ENCODE data around the gene PEX26. TPM values are rescaled to one million over a fixed set of nuclear protein-coding genes. Genes with fewer than 3 reads are reported as not detected.

Gene PEX26
- 31.5 and 35.2 TPM in 2 replicates for total RNA-seq

DNA sequence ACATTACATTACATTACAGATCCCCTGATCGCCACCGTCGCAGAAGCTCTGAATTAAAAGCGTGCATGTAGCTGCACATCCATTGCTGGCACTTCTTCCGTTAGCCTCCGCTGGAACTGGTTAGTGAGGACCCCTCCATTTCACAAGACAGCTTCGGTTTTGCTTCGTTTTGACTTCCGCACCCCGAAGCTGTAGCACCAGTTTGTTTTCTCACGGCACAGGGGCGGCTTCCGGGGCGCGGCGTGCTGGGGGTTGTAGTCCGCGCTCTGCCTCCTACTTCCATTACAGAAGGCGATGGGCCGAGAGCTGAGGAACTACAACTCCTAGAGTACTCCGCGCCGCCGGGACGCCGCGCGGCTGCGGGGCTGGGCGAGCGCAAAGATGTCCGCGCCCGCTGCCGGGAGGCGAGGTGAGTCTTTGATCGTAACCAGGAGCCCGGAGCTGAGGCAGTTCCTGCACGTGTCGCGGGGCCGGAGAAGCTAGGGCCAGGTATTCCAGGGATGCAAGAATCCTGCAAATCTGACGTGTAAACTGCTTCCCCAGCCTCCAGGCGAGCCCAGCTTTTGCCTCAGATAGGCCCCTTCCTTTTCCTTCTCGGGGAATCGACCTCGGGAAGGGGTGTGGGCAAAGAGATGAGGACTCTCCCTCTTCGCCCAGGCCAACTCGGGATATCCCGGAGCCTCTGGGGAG lies at the start of gene PEX26:
Gene PEX26 (plus strand): TSS at position 352 of the 690 bp plus-strand sequence. CDS start 387 bp downstream, outside the sequence.
- Mint-ChIP-seq H3K27ac (peak within 1 kb of the TSS; percentile 97), H3K27me3 (no peaks in the 10 kb centered on the region), H3K4me1 (peaks cover 50% of the 10 kb centered on the region), H3K9me3 (no peaks in the 10 kb centered on the region), H3K4me3 (peak within 1 kb of the TSS; percentile 95), H3K36me3 (ENCODE audit: low read depth) (peaks cover 37% of the 10 kb centered on the region)
- peak; percentile 98 for ATAC-seq (ENCODE audit: low read depth)
- POLR2A ChIA-PET, result interaction anchor here (0.5 to 6.3 kb wide), 18 partner anchors 12 to 439 kb away, joined by 3 to 66 read pairs (median 4); partner anchors contain the start of gene USP18
- TF ChIP-seq, protein P1, sequence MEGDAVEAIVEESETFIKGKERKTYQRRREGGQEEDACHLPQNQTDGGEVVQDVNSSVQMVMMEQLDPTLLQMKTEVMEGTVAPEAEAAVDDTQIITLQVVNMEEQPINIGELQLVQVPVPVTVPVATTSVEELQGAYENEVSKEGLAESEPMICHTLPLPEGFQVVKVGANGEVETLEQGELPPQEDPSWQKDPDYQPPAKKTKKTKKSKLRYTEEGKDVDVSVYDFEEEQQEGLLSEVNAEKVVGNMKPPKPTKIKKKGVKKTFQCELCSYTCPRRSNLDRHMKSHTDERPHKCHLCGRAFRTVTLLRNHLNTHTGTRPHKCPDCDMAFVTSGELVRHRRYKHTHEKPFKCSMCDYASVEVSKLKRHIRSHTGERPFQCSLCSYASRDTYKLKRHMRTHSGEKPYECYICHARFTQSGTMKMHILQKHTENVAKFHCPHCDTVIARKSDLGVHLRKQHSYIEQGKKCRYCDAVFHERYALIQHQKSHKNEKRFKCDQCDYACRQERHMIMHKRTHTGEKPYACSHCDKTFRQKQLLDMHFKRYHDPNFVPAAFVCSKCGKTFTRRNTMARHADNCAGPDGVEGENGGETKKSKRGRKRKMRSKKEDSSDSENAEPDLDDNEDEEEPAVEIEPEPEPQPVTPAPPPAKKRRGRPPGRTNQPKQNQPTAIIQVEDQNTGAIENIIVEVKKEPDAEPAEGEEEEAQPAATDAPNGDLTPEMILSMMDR (IDR thresholded peaks at IDR 0.05), result no peak
- intact Hi-C loops (cut with micrococcal nuclease), result loop anchor here (1.0 to 10.0 kb wide), 7 partner anchors 73 to 993 kb away; partner anchors contain the start of genes ATP6V1E1, BCL2L13, IL17RA and USP18
- CTCF ChIA-PET, result interaction anchor here (0.9 to 6.5 kb wide), 9 partner anchors 12 to 335 kb away, joined by 3 to 159 read pairs (median 21); partner anchors contain the start of genes MICAL3 and USP18
- peak; percentile 84 for DNase-seq

GRCh38 chr22:18028817-18029527 lies 48.8 kb upstream of the PEX26 start:
- peaks cover 8% of the 10 kb centered on the region for H3K4me1 Mint-ChIP-seq
- no peaks in the 10 kb centered on the region for H3K36me3 Mint-ChIP-seq (ENCODE audit: low read depth)
- no peak overlapping the region for H3K27ac Mint-ChIP-seq
- TF ChIP-seq, protein P1 (IDR thresholded peaks at IDR 0.05), result no peak
- ChIA-PET POLR2A (interaction anchor here (0.6 kb wide), 1 partner anchor 640 kb away, joined by 3 read pairs; no protein-coding TSS in a partner anchor), CTCF (no interaction called here)
- no peak overlapping the region for H3K4me3 Mint-ChIP-seq
- ATAC-seq (ENCODE audit: low read depth) (no peak), DNase-seq (no peak)
- H3K9me3 Mint-ChIP-seq, result no peaks in the 10 kb centered on the region
- intact Hi-C loops (cut with micrococcal nuclease), result no loop called here
- H3K27me3 Mint-ChIP-seq, result no peaks in the 10 kb centered on the region

- Mint-ChIP-seq H3K36me3 (ENCODE audit: low read depth) (no peaks in the 10 kb centered on the region), H3K4me1 (peaks cover 4% of the 10 kb centered on the region), H3K9me3 (no peaks in the 10 kb centered on the region), H3K27ac (no peak overlapping the region), H3K4me3 (no peak overlapping the region), H3K27me3 (no peaks in the 10 kb centered on the region)
- DNase-seq, result no peak
- CTCF ChIA-PET, result no interaction called here
- TF ChIP-seq, protein P1 (IDR thresholded peaks at IDR 0.05), result no peak
- no peak for ATAC-seq (ENCODE audit: low read depth)
- intact Hi-C loops (cut with micrococcal nuclease), result no loop called here
- POLR2A ChIA-PET, result no interaction called here
Measured at GRCh38 chr22:18029686-18030267, 48.0 kb upstream of the PEX26 start.

DNA sequence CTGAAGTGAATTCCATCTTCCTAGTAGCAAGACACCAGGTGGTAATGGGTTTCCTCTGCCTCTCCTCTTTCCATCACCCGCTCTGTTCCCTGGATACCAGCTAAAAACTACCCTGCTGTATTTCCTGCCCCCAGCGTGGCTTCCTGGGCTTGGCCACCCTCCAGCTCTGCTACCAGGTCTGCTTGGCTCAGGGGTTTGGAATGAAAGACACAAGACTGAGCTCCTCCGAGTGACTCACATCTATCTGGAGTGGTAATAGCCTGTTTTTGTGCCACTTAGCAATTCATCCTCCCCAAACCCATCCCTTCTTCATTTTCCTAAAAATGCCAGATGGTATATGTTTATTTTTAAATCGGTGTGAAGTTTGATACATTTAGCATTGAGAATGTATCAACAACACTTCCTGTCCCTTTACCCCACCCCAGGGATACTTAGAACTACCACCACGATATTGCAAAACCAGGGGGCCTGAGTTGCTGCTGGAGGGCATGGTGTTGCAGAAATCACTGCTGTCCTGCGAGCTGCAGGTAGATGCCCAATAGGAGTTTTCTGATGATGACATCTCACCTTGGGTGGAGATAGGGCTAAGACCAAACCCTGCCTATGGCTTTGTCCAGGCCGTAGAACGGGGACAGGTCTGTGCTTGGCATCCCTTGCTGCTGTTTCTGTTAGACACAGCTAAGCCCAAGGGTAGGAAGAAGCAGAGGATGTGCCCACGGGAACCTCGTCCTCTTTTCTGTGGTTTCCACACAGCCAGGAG lies 45.9 kb upstream of the PEX26 start:
- intact Hi-C loops (cut with micrococcal nuclease), result no loop called here
- no peaks in the 10 kb centered on the region for H3K27me3 Mint-ChIP-seq
- H3K36me3 Mint-ChIP-seq (ENCODE audit: low read depth), result no peaks in the 10 kb centered on the region
- no peaks in the 10 kb centered on the region for H3K9me3 Mint-ChIP-seq
- ChIA-PET POLR2A (no interaction called here), CTCF (interaction anchor here (0.6 to 0.9 kb wide), 2 partner anchors 25 to 140 kb away, joined by 3 to 4 read pairs; no protein-coding TSS in a partner anchor)
- H3K4me3 Mint-ChIP-seq, result no peak overlapping the region
- TF ChIP-seq, protein P1 (IDR thresholded peaks at IDR 0.05), result no peak
- no peak overlapping the region for H3K27ac Mint-ChIP-seq
- ATAC-seq (ENCODE audit: low read depth) (no peak), DNase-seq (no peak)
- H3K4me1 Mint-ChIP-seq, result no peaks in the 10 kb centered on the region

Measured in activated B cell treated with CpG ODN at 0.5 μM for 24 hours (primary cell).